ENCODE data around the gene MYBL2. TPM values are rescaled to one million over a fixed set of nuclear protein-coding genes. Genes with fewer than 3 reads are reported as not detected.

Gene MYBL2
- total and polyA plus RNA-seq, 4 donors: 1.6 to 30.9 (median 1.9) TPM; not detected in 1

GRCh38 chr20:43715044-43715443 is 48.1 kb downstream of the MYBL2 start:
- Histone ChIP-seq H3K27me3 (ENCODE audit: control insufficient read depth in 4 of 4, insufficient read depth in 4 of 4, low read length in 3 of 4) (no peaks in the 10 kb centered on the region), H3K4me1 (ENCODE audit: control insufficient read depth in 4 of 4, insufficient read depth in 4 of 4, low read length in 3 of 4) (no peaks in the 10 kb centered on the region), H3K36me3 (ENCODE audit: control insufficient read depth in 4 of 4, insufficient read depth in 3 of 4, low read depth in 1 of 4, low read length in 3 of 4) (no peaks in the 10 kb centered on the region), H3K9me3 (ENCODE audit: control insufficient read depth in 4 of 4, low read length in 3 of 4) (no peaks in the 10 kb centered on the region), H3K27ac (ENCODE audit: low read depth in 1 of 2, low read length in 2 of 2) (no peak overlapping the region), H3K9ac (ENCODE audit: low read depth in 1 of 2, low read length in 2 of 2) (no peak overlapping the region), H3K4me3 (ENCODE audit: low read depth in 1 of 3, low read length in 3 of 3) (no peak overlapping the region)
- no peak for DNase-seq (ENCODE audit: low spot score)
- TF ChIP-seq ATF3 (IDR thresholded peaks at IDR 0.05): no peak
- WGBS: 98% methylated on average over 9 of the region's 9 CpGs

- Histone ChIP-seq H3K36me3 (ENCODE audit: control insufficient read depth in 4 of 4, insufficient read depth in 3 of 4, low read depth in 1 of 4, low read length in 3 of 4) (no peaks in the 10 kb centered on the region), H3K27me3 (ENCODE audit: control insufficient read depth in 4 of 4, insufficient read depth in 4 of 4, low read length in 3 of 4) (no peaks in the 10 kb centered on the region), H3K9ac (ENCODE audit: low read depth in 1 of 2, low read length in 2 of 2) (no peak overlapping the region), H3K27ac (ENCODE audit: low read depth in 1 of 2, low read length in 2 of 2) (no peak overlapping the region), H3K4me1 (ENCODE audit: control insufficient read depth in 4 of 4, insufficient read depth in 4 of 4, low read length in 3 of 4) (no peaks in the 10 kb centered on the region), H3K4me3 (ENCODE audit: low read depth in 1 of 3, low read length in 3 of 3) (no peak overlapping the region), H3K9me3 (ENCODE audit: control insufficient read depth in 4 of 4, low read length in 3 of 4) (no peaks in the 10 kb centered on the region)
- no peak for TF ChIP-seq NR2F2 (IDR thresholded peaks at IDR 0.05)
- no peak for TF ChIP-seq REST (IDR thresholded peaks at IDR 0.05)
- TF ChIP-seq ZBTB33 (IDR thresholded peaks at IDR 0.05): no peak
- no peak for TF ChIP-seq GABPA (IDR thresholded peaks at IDR 0.05 in 1 of 2, conservative IDR thresholded peaks at IDR 0.05 in 1 of 2)
- TF ChIP-seq SP1 (IDR thresholded peaks at IDR 0.05): no peak
- TF ChIP-seq YY1 (IDR thresholded peaks at IDR 0.05): no peak
- no peak for TF ChIP-seq CTCF (IDR thresholded peaks at IDR 0.05; ENCODE audit: low read depth, low read length, missing input control)
- no peak for TF ChIP-seq ATF3 (IDR thresholded peaks at IDR 0.05)
- no peak for TF ChIP-seq FOXA1 (IDR thresholded peaks at IDR 0.05)
- no peak for TF ChIP-seq HNF4G (IDR thresholded peaks at IDR 0.05)
- no peak for TF ChIP-seq EGR1 (IDR thresholded peaks at IDR 0.05; ENCODE audit: low read depth in 2 of 2)
- TF ChIP-seq MAX (IDR thresholded peaks at IDR 0.05): no peak
- DNase-seq (ENCODE audit: low spot score): no peak
- WGBS: 93% methylated on average over 6 of the region's 6 CpGs
Observed at GRCh38 chr20:43715511-43715910, 48.6 kb downstream of the MYBL2 start.
